Mammary epithelial cell (primary cell): ENCODE measurements around the gene HRG.

Source experiments
- EZH2 ChIP-seq: IDR thresholded peaks from 2 replicates; pipeline ENCODE4 v1.6.1; 2012; ENCODE audit warnings: low read length, inconsistent platforms, borderline replicate concordance
- TF ChIP-seq, protein P1 (sequence below), 2 donors: IDR thresholded peaks in 1 of 2; conservative IDR thresholded peaks in 1 of 2; 2 replicates each; pipeline ENCODE4 v1.5.1; 2011 to 2012; ENCODE audit warnings: inconsistent platforms in 2 of 2, low read length in 2 of 2, mild to moderate bottlenecking in 2 of 2, control low read depth in 1 of 2, low read depth in 1 of 2; ENCODE audit not compliant: insufficient read depth in 1 of 2; ENCODE audit errors: extremely low read depth in 1 of 2

- TF ChIP-seq, protein P1, sequence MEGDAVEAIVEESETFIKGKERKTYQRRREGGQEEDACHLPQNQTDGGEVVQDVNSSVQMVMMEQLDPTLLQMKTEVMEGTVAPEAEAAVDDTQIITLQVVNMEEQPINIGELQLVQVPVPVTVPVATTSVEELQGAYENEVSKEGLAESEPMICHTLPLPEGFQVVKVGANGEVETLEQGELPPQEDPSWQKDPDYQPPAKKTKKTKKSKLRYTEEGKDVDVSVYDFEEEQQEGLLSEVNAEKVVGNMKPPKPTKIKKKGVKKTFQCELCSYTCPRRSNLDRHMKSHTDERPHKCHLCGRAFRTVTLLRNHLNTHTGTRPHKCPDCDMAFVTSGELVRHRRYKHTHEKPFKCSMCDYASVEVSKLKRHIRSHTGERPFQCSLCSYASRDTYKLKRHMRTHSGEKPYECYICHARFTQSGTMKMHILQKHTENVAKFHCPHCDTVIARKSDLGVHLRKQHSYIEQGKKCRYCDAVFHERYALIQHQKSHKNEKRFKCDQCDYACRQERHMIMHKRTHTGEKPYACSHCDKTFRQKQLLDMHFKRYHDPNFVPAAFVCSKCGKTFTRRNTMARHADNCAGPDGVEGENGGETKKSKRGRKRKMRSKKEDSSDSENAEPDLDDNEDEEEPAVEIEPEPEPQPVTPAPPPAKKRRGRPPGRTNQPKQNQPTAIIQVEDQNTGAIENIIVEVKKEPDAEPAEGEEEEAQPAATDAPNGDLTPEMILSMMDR (conservative IDR thresholded peaks at IDR 0.05 in 1 of 2, IDR thresholded peaks at IDR 0.05 in 1 of 2; ENCODE audit: extremely low read depth in 1 of 2, insufficient read depth in 1 of 2, low read depth in 1 of 2, low read length in 2 of 2) = no peak
- no peak for TF ChIP-seq EZH2
Observed at GRCh38 chr3:186626254-186626847, 39.5 kb upstream of the HRG start.
